GM13977 (cell line): Measurements from ENCODE around the gene HS6ST3.

Experiments used
- DNase-seq: peaks from one replicate; pipeline ENCODE4 v3.0.0; 2012; ENCODE audit warnings: low spot score
- in situ Hi-C: fragments of 300-500 bp; cut with MboI; formaldehyde crosslinking; loops from one replicate; pipeline ENCODE4 v1.12.0; 2022; ENCODE audit warnings: low sequenced_read_pairs, low pct_unique_long_range_greater_than_20kb, mixed read lengths, inconsistent platforms; ENCODE audit not compliant: unreplicated experiment
- TF ChIP-seq, protein P1 (sequence below): IDR thresholded peaks from 2 replicates; pipeline ENCODE4 v1.5.1; 2012; ENCODE audit warnings: mild to moderate bottlenecking, control low read depth; ENCODE audit not compliant: insufficient read depth; ENCODE audit errors: extremely low read depth, missing control alignments

The HS6ST3 gene

GRCh38 chr13:96726651-96727050 is 636.7 kb downstream of the HS6ST3 start:
- TF ChIP-seq, protein P1, sequence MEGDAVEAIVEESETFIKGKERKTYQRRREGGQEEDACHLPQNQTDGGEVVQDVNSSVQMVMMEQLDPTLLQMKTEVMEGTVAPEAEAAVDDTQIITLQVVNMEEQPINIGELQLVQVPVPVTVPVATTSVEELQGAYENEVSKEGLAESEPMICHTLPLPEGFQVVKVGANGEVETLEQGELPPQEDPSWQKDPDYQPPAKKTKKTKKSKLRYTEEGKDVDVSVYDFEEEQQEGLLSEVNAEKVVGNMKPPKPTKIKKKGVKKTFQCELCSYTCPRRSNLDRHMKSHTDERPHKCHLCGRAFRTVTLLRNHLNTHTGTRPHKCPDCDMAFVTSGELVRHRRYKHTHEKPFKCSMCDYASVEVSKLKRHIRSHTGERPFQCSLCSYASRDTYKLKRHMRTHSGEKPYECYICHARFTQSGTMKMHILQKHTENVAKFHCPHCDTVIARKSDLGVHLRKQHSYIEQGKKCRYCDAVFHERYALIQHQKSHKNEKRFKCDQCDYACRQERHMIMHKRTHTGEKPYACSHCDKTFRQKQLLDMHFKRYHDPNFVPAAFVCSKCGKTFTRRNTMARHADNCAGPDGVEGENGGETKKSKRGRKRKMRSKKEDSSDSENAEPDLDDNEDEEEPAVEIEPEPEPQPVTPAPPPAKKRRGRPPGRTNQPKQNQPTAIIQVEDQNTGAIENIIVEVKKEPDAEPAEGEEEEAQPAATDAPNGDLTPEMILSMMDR, result no peak
- in situ Hi-C loops, result no loop called here
- DNase-seq, result no peak

- in situ Hi-C loops, result no loop called here
- DNase-seq, result no peak
- TF ChIP-seq, protein P1, result no peak
Measured at GRCh38 chr13:96728463-96728862, 638.6 kb downstream of the HS6ST3 start.

DNA sequence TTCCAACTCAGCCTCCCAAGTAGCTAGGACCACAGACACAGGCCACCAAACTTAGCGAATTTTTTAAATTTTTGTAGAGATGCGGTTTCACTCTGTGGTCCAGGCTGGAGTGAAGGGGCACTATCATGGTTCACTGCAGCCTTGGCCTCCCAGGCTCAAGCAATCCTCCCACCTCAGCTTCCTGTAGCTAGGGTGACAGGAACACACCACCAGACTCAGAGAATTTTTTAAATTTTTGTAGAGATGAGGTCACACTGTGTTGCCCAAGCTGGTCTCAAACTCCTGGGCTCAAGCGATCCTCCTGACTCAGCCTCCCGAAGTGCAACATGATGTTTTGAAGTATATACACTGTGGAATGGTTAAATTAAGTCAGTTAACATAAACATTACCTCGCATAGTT is 640.8 kb downstream of the HS6ST3 start:
- in situ Hi-C loops, result no loop called here
- TF ChIP-seq, protein P1, result no peak
- DNase-seq, result no peak

- in situ Hi-C loops, result no loop called here
- TF ChIP-seq, protein P1, result no peak
Measured at GRCh38 chr13:96734499-96734898, 644.6 kb downstream of the HS6ST3 start.

DNA sequence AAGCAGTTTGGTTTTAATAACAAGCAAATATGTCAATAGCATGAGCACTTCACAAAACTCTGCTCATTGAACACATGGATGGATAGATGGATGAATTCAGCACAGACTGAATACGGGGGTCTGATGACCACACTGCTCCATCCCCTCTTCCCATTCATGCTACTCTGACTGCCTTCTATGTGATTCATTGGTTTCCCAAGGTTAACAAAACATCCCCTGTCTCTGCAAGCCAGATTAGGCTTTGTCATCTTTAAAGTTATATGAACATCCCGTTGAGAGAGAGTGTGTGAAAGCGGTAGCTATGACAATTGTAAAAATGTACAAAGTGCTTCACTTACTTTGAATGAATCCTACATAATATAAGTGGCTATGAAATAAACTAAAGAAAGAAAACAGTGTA is 651.9 kb downstream of the HS6ST3 start:
- in situ Hi-C loops, result no loop called here
- TF ChIP-seq, protein P1, result no peak
- no peak for DNase-seq

More at GRCh38 chr13:96734499-96734898, 644.6 kb downstream of the HS6ST3 start:
- no peak for DNase-seq

GRCh38 chr13:96743296-96744089 is 653.6 kb downstream of the HS6ST3 start:
- in situ Hi-C loops, result no loop called here
- no peak for DNase-seq
- TF ChIP-seq, protein P1, result no peak
